HG03521 (cell line): Measurements from ENCODE around the gene OR56A1.

Source experiments
- ATAC-seq: cut with Tn5 transposase; IDR thresholded peaks from one replicate; pipeline ENCODE4 v1.9.1; 2021; ENCODE audit warnings: mild to moderate bottlenecking, moderate library complexity; ENCODE audit not compliant: unreplicated experiment

OR56A1 gene

GRCh38 chr11:5992150-5992549 is 38.4 kb downstream of the OR56A1 start:
- no peak for ATAC-seq

GRCh38 chr11:5989203-5989602 is 41.4 kb downstream of the OR56A1 start:
- no peak for ATAC-seq

- ATAC-seq: no peak
These were observed 43.7 kb downstream of the OR56A1 start, which contains the start of gene OR52L1 for GRCh38 chr11:5986885-5987284. Gene OR52L1 (minus strand): TSS chr11:5986985. CDS start chr11:5986930, 55 bp downstream.

GRCh38 chr11:5983443-5983842 is 47.1 kb downstream of the OR56A1 start:
- ATAC-seq: no peak

- ATAC-seq: no peak
These were observed 57.0 kb downstream of the OR56A1 start for GRCh38 chr11:5973530-5973929.
